NCI-H1694 (cell line): ENCODE results near the gene TNFSF13B.
A peak's percentile ranks its signal among the peaks of the same experiment; 100 is the strongest.
"Not testable (repeated sequence)": the region's sequence is repeated elsewhere in the genome, so short reads cannot be mapped to it uniquely, and the experiment has no call there.

Source experiments
- DNase-seq: peaks from one replicate; lab custom pipeline; 2025; lab: John Stamatoyannopoulos, UW

The TNFSF13B gene

DNA sequence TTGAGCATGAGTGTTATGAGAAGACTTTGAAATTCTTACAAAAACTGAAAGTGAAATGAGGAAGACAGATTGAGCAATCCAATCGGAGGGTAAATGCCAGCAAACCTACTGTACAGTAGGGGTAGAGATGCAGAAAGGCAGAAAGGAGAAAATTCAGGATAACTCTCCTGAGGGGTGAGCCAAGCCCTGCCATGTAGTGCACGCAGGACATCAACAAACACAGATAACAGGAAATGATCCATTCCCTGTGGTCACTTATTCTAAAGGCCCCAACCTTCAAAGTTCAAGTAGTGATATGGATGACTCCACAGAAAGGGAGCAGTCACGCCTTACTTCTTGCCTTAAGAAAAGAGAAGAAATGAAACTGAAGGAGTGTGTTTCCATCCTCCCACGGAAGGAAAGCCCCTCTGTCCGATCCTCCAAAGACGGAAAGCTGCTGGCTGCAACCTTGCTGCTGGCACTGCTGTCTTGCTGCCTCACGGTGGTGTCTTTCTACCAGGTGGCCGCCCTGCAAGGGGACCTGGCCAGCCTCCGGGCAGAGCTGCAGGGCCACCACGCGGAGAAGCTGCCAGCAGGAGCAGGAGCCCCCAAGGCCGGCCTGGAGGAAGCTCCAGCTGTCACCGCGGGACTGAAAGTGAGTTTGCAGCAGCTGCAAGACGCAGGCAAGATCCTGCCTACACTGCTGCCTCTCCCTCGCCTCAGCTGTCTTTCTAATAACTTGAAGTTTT is at the start of gene TNFSF13B:
Gene TNFSF13B (plus strand): TSS at position 118 of the 728 bp plus-strand sequence. CDS start 178 bp downstream, at position 296.
- no peak for DNase-seq

GRCh38 chr13:108220041-108220440 is 49.5 kb upstream of the TNFSF13B start:
- DNase-seq, result no peak

DNA sequence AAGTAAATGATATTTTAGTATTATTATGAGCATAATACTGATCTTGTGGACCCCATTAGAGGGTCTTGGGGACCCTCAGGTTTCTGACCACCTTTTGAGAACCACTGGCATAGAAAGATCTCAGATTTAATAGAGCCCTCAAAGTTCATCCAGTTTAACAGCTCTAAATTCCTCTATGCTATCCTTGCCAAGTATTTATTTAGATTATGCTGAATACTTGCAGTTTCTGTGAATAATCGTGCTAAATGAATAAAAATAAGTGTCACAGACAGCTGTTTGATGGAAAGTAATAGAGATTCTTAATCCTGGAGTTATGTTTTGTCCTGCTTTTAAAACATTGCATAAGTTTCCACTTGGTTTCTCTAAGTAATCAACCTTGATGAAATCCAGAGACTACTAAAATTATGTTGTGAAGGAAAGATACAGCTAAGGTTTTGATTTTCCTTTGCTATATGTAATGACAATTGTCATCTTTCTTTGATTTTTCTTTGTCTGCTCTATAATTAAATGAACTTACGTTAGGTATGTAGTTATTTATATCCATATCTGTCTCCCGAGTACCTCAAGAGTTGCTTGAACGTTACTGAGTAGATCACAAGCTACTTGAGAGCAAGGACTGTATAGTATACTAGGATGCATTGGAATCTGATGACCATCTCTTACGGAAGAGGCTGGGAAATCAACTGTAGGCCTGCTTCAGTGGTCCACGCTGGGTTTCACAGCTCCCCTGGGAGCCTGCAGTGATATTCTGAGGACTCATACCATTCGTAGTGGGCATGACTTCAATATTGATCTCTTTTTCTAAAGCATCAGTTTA is 45.6 kb upstream of the TNFSF13B start:
- no peak for DNase-seq

- no peak for DNase-seq
These were observed 44.1 kb upstream of the TNFSF13B start for GRCh38 chr13:108225440-108225839.

GRCh38 chr13:108226184-108226583 is 43.3 kb upstream of the TNFSF13B start:
- peak; percentile 70 for DNase-seq

DNA sequence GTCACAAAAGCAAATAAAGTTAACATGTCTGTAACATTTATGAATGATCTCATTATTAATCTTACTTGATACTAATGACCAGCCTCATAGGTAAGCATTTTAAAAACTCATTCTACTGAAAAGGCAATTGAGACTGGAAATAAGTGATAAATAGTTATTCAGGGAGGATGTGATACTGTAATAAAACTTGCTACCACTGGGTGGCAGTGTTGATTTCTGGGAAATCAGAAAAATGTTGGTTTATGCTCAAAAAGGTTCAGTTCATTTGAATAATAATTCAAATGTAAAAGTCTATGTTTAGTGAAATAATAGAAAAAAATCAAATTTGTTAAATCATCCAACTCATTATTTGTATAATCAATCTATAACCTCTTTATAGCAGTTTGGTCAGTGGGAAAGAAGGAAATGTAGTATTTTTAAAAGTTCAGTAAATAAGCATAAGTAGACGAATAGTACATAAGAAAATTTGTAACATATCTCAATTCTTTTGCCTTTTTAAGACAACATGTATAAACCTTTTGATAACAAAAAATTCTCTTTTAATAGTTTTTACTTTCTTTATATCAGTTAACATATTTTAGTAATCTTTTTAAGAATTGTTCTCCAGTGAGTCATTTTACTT is 41.8 kb upstream of the TNFSF13B start:
- DNase-seq, result peak; percentile 64

GRCh38 chr13:108230377-108230776 is 39.1 kb upstream of the TNFSF13B start:
- no peak for DNase-seq

DNA sequence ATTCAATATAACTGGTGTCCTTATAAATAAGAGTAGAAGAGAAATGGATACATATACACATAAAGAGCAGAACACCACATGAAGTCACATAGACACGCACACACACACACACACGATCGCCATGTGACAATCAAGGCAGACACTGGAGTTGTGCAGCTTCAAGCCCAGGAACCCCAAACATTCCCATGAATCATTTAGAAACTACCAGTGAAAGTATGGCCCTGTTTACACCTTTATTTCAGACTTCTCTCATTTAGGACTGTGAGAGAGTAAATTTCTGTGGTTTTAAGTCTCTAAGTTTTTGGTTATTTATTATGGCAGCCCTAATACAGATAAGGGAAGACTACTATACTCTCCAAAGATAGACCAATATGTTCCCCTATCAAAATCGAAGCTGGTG is 20.4 kb upstream of the TNFSF13B start:
- no peak for DNase-seq

- DNase-seq, result no peak
These were observed 12.3 kb upstream of the TNFSF13B start for GRCh38 chr13:108257248-108257647.

GRCh38 chr13:108263621-108264355 is 5.7 kb upstream of the TNFSF13B start:
- DNase-seq, result no peak

- DNase-seq, result no peak
These were observed 3.1 kb upstream of the TNFSF13B start for GRCh38 chr13:108266321-108266990.

GRCh38 chr13:108267347-108267746 is 2.2 kb upstream of the TNFSF13B start:
- DNase-seq, result no peak

DNA sequence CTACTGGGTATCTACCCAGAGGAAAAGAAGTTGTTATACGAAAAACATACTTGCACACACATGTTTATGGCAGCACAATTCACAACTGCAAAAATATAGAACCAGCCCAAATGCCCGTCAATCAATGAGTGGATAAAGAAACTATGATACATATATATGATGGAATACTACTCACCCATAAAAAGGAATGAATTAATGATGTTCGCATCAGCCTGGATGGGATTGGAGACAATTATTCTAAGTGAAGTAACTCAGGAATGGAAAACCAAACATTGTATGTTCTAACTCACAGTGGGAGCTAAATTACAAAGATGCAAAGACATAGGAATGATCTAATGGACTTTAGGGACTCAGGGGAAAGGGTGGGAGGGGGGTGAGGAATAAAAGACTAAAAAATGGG is 1.7 kb upstream of the TNFSF13B start:
- not testable (repeated sequence) for DNase-seq

DNA sequence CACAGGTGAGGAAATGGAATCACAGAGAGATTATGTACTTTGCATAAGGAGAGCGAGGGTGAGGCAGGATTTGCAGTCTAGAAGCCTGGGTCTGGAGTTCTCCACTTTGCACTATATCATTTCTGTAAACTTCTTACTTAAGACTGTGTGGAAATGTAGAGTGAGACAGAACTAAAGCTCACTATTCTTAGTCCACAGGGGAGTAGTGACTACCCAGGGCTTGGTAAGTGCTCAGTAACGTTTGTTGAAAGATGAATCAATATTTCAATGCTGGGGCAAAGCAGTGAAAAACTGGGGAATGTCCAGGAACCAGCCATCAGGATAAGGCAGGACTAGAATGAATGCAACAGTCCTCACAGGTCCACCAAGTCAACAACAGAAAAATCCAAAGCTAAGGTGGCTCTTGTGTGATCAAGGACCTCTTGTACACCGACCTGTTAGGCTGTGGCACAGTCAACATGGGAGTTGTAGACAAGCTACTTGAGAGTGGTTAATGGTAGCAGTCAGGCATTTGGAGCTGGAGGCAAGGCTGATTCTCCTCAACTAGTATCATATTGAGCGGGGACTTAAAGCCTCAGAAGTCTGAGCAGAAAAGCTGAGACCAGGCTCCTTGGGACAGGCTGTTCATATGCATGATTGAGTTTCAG is 929 bp upstream of the TNFSF13B start:
- DNase-seq, result no peak

- no peak for DNase-seq
These were observed 924 bp downstream of the TNFSF13B start for GRCh38 chr13:108270442-108270841.

- DNase-seq, result no peak
These were observed 2.8 kb downstream of the TNFSF13B start for GRCh38 chr13:108272333-108272732.

DNA sequence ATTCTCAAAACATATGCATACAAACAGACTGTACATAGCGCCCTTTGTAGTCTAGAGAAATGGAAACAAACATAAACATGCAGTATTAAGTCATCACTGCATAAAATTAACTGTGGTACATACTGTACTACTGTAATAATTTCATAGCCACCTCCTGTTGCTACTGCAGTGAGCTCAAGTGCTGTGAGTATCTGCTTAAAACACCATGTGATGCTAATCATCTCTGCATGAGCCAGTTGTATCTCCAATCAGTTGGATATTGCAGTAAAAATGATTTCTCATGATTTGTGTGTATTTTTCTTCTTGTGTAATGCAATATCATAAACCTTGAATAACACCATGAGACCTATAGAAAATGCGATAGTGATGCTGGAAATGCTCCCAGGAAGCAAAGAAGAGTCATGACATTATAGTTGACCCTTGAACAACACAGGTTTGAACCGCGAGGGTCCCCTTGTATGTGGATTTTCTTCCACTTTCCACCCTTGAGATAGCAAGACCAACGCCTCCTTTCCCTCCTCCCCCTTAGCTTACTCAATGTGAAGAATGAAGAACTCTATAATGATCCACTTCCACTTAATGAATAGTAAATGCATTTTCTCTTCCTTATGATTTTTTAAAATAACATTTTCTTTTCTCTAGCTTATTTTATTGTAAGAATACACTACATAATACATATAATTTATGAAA is 4.1 kb downstream of the TNFSF13B start:
- no peak for DNase-seq

GRCh38 chr13:108274718-108275117 is 5.2 kb downstream of the TNFSF13B start:
- DNase-seq, result no peak

DNA sequence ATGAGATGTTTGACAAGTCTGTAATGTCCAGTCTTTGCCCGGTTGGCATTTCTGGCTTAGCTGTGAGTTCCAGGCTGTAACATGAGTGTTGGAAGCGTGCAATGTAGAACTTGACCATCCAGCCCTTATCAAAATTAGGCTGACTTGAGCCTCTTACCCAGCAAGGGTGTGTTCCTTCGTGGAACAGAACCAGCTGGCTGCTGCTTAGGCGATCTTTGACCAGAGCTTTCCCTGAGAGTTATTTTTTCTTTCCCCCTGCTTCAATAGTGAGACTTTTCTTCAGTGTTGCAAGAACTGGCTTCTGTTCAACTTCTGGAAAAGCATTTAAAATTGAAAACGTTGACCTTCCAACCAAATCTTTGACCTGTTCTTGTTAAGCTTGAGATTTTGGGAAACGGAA is 6.5 kb downstream of the TNFSF13B start:
- DNase-seq, result no peak

DNA sequence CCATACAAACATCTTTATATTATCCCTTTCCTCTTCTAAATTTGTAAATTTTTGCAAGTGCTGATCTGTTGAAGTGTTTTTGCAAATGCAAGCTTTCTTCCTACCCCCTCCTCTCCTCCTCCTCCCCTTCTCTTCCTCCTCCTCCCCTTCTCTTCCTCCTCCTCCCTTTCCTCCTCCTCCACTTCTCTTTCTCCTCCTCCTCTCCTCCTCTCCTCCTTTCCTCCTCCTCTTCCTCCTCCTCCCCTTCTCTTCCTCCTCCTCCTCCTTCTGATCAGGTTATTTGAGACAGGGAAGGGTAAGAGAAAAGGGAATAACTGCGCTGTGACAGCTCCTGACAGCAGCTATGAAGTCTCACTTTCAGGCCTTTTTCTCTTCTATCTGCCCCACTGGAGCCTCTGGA is 8.9 kb downstream of the TNFSF13B start:
- DNase-seq, result no peak
